GM10266 (cell line): Measurements from ENCODE around the gene LGALS4.

Experiments
- DNase-seq: peaks from one replicate; pipeline ENCODE4 v3.0.0; 2012; ENCODE audit errors: extremely low spot score
- TF ChIP-seq, protein P1 (sequence below): IDR thresholded peaks from 2 replicates; pipeline ENCODE4 v1.5.1; 2012; ENCODE audit warnings: mild to moderate bottlenecking, low read depth; ENCODE audit not compliant: control insufficient read depth, insufficient read depth; ENCODE audit errors: missing control alignments

LGALS4 gene

DNA sequence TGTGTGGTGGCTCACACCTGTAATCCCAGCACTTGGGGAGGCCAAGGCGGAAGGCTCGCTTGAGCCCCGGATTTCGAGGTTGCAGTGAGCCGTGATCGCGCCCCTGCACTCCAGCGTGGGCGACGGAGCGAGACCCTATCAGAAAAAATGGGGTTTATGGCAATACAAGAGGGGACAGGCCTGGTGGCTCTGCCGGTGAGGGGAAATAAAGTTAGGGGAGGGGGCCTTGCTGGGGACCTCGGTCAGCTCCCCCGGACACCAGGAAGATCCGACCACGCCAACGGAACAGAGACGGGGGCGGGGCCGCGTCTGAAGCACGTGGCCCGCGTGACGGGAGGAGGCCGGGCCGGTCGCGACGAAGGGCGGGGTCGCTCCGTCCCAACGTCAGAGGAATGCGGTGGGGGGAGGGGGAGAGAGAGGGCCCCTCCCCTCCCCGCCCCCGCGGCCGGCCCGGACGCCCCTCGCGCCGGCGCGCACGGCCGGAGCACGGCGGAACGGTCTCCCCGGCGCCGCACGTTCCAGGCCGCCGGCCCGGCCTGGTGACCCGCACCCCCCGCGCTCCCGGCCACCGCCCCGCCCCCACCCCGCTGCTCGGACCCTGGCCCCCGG is 39.0 kb upstream of the LGALS4 start:
- TF ChIP-seq, protein P1, sequence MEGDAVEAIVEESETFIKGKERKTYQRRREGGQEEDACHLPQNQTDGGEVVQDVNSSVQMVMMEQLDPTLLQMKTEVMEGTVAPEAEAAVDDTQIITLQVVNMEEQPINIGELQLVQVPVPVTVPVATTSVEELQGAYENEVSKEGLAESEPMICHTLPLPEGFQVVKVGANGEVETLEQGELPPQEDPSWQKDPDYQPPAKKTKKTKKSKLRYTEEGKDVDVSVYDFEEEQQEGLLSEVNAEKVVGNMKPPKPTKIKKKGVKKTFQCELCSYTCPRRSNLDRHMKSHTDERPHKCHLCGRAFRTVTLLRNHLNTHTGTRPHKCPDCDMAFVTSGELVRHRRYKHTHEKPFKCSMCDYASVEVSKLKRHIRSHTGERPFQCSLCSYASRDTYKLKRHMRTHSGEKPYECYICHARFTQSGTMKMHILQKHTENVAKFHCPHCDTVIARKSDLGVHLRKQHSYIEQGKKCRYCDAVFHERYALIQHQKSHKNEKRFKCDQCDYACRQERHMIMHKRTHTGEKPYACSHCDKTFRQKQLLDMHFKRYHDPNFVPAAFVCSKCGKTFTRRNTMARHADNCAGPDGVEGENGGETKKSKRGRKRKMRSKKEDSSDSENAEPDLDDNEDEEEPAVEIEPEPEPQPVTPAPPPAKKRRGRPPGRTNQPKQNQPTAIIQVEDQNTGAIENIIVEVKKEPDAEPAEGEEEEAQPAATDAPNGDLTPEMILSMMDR = no peak
- DNase-seq = peak; percentile 97

DNA sequence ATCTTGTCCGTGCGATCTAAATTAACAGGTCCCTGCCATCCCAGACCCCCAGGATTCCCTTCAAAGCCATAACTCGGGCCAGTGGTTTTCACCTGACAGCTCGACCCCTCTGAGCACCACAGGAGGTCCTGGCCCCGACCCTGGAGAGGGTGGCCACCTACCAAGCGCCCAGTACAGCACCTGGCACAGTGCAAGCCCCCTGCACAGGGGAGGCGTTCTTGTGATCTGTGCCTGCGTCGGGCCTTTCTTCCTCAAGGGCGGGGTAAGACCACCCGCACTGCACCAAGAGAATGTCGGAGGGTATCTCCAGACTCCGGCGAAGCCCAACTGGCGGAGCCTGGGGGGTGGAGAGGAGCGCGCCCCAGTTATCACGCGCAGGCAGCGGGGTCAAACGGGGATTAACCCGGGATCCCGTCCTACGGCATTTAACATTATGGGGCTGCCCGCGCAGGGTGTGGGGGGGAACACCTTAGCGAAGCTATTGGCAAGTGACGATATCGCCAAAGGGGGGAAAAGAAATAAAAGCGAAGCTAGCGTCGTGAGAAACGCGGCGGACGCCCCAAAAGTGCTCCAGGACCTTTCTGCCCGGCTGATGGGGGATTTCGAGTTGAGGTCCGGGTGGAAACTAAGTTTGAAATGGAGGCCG is 38.4 kb upstream of the LGALS4 start:
- DNase-seq = no peak

DNA sequence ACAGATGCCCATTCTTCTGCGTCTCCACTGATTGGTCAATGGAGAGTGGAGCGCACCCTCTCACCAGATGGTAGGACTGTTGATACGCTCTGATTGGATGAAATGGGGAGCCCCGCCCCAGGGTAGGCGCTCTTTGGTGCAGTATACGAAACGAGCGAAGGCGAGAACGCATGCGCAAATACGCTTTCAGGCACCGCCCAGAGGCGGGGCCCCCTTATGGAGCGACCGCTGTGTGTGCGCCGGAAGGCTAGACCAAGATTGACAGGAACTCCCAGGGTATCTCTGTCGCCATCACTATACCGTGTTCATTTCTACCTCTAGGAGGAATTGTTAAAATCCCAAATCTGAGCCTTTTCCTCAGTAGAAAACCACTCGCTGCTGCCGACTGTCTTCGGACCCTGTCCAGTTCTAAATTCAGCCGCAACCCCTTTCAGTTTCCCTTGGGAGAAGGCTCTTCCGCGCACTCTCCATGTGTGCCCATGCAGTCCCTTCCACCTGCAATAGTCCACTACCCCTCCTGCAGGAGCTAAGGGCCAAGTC is 37.8 kb upstream of the LGALS4 start:
- peak; percentile 97 for DNase-seq
- TF ChIP-seq, protein P1 = no peak

More for the DNA sequence above, 38.4 kb upstream of the LGALS4 start:
- TF ChIP-seq, protein P1 = no peak

DNA sequence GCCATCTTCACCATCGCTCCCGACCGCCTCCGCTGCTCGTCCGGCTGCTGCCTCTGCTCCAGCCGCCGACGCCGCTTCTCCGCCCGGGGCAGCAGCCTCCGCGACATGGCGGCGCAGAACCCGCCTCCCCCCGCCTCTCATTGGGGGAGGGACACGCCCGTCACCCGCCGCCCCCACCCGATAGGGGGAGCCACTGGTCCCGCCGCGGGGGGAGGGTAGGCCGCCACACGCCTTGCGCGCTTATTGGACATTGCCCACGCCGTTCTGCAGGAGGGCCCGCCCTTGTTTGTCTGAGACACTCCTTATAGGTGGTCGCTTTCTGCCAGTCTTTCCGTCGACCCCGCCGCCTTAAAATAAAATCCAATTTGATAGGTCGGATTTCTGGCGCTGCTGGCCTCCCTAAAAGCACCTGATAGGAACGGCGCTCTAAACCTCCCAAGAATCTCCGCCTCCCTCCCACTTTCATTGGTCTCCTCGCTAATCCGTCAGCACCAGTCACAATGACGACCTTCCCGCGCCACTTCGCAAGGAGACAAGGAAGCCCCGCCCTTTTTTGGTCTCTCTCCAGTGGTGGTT is 37.2 kb upstream of the LGALS4 start, which contains the start of gene HNRNPL:
Gene HNRNPL, minus strand, starts transcription at position 127 of the 576 bp plus-strand sequence. Its CDS starts 20 bp downstream, at position 107.
- TF ChIP-seq, protein P1 = peak; percentile 53
- DNase-seq = peak; percentile 98

DNA sequence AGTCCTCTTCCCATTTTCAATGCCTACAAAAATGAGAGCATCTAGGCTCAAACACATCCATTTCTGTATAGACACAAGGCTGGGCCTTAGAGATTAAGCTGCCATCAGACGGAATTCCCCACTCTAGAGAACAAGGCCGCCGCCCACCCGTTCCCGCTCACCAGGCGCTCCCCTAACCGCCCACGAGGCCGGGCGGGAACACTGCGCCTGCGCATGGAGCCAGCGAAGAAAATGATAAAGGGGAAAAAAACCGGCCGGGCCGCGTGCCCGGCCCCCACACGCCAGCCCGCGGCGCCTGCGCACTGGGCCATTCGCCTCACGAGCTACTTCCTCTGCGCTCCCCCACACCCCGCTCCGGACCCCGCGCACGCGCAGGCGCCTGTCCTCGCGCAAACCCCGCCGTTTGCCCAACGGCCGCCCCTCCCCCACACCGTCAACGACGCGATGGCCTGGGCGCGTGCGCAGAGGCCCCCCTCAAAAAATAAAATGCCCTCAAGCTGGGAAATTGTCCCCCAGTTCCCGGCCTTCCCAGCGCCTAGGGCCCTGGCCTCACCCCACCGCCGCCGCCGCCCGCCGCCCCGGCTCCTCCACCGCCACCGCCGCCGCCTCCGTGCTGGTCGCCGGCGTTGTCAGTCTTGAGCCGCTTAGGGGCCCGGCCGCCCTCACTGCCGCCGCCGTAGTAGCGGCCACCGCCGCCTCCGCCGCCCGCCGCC is 36.6 kb upstream of the LGALS4 start:
- TF ChIP-seq, protein P1 = no peak
- peak; percentile 98 for DNase-seq

DNA sequence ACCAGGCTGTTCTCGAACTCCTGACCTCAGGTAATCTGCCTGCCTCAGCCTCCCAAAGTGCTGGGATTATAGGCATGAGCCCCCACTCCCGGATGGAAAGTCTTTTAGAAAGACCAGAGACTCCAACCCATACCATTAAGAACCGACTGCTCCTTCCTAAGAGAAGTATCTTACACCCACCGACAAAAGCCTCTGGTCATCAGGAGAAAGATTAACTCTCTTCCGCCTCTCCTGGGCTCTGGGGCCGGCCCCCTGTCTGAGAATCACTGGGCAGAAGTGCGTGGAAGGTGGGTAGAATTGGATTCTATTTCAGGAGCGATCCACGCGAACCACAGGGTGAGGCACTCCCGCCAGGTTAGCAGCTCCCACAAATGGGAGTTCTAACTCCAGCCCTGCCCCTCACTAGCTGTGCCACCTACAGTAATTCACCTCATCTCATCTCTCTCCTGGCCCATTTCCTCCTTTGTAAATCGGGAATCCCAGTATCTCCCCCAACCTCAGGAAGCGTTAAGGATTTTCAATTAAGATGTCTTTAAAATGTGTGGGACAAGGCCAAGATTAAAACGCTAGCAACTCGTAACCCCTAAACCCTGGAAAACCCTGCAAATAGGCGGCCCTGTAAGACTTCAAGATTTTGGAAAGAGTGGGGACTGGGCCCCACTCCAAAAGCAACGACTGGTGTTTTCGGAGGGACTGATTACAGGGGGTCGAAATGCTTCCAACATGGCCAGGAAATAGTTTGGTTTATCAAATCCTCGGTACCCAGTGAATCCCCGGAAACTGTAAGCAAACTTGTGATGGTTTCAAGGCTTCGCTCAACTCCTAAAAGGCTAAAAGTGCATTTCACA is 35.8 kb upstream of the LGALS4 start:
- no peak for DNase-seq
- TF ChIP-seq, protein P1 = no peak
